ENCODE data around the gene MOXD1.

MOXD1 gene

GRCh38 chr6:132391391-132392269 lies 9.6 kb downstream of the MOXD1 start:
- Histone ChIP-seq H3K4me2 (ENCODE audit: low read length) (no peak overlapping the region), H3K27ac (ENCODE audit: low read depth, low read length, poor library complexity, severe bottlenecking) (no peak overlapping the region)

DNA sequence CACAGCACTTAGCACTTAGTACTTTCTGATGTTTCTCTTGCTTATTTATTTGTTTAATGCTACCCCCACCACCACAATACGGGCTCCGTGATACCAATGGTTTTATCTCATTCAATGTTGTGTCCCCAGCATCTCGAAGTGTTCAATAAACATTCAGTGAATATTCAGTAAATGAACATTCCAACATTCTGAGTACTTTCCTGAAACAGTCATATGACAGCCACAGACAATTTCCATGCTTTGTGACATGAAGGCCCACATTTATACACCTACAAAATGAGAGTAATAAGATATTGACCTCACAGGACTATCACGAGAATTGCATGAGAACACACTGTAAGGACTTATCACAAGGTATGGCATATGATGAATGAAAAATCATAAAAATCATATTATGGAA lies 10.8 kb downstream of the MOXD1 start:
- TF ChIP-seq, protein P1, sequence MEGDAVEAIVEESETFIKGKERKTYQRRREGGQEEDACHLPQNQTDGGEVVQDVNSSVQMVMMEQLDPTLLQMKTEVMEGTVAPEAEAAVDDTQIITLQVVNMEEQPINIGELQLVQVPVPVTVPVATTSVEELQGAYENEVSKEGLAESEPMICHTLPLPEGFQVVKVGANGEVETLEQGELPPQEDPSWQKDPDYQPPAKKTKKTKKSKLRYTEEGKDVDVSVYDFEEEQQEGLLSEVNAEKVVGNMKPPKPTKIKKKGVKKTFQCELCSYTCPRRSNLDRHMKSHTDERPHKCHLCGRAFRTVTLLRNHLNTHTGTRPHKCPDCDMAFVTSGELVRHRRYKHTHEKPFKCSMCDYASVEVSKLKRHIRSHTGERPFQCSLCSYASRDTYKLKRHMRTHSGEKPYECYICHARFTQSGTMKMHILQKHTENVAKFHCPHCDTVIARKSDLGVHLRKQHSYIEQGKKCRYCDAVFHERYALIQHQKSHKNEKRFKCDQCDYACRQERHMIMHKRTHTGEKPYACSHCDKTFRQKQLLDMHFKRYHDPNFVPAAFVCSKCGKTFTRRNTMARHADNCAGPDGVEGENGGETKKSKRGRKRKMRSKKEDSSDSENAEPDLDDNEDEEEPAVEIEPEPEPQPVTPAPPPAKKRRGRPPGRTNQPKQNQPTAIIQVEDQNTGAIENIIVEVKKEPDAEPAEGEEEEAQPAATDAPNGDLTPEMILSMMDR (IDR thresholded peaks at IDR 0.05; ENCODE audit: low read length): no peak
- TF ChIP-seq EZH2 (IDR thresholded peaks at IDR 0.05; ENCODE audit: borderline replicate concordance, low read length): no peak
- Histone ChIP-seq H3K9ac (ENCODE audit: low read length) (no peak overlapping the region), H3K27ac (ENCODE audit: low read depth, low read length, poor library complexity, severe bottlenecking) (peak overlapping the region; percentile 44), H4K20me1 (ENCODE audit: insufficient read depth, low read length) (no peaks in the 10 kb centered on the region), H3K79me2 (ENCODE audit: insufficient read depth, low read length) (no peaks in the 10 kb centered on the region), H3F3A (ENCODE audit: insufficient read depth, low read length) (no peaks in the 10 kb centered on the region), H3K4me1 (ENCODE audit: insufficient read depth, low read length, severe bottlenecking) (peaks cover 27% of the 10 kb centered on the region), H3K27me3 (ENCODE audit: insufficient read depth, low read length) (no peaks in the 10 kb centered on the region), H3K9me2 (ENCODE audit: low read depth, low read length) (no peaks in the 10 kb centered on the region), H2AFZ (ENCODE audit: low read length) (no peak overlapping the region), H3K36me3 (ENCODE audit: insufficient read depth, low read length) (no peaks in the 10 kb centered on the region), H3K4me2 (ENCODE audit: low read length) (no peak overlapping the region), H3K4me3 (ENCODE audit: low read depth, low read length, poor library complexity, severe bottlenecking) (no peak overlapping the region), H3K9me3 (ENCODE audit: low read length) (peaks cover 4% of the 10 kb centered on the region)

More at GRCh38 chr6:132391391-132392269, 9.6 kb downstream of the MOXD1 start:
- Histone ChIP-seq H2AFZ (ENCODE audit: low read length) (no peak overlapping the region), H3K79me2 (ENCODE audit: insufficient read depth, low read length) (no peaks in the 10 kb centered on the region), H3K9me3 (ENCODE audit: low read length) (peaks cover 4% of the 10 kb centered on the region), H3K27me3 (ENCODE audit: insufficient read depth, low read length) (no peaks in the 10 kb centered on the region), H3K4me3 (ENCODE audit: low read depth, low read length, poor library complexity, severe bottlenecking) (no peak overlapping the region), H4K20me1 (ENCODE audit: insufficient read depth, low read length) (no peaks in the 10 kb centered on the region), H3K9me2 (ENCODE audit: low read depth, low read length) (no peaks in the 10 kb centered on the region), H3F3A (ENCODE audit: insufficient read depth, low read length) (no peaks in the 10 kb centered on the region), H3K4me1 (ENCODE audit: insufficient read depth, low read length, severe bottlenecking) (peaks cover 27% of the 10 kb centered on the region), H3K36me3 (ENCODE audit: insufficient read depth, low read length) (no peaks in the 10 kb centered on the region), H3K9ac (ENCODE audit: low read length) (no peak overlapping the region)
- TF ChIP-seq EZH2 (IDR thresholded peaks at IDR 0.05; ENCODE audit: borderline replicate concordance, low read length): no peak
- TF ChIP-seq, protein P1 (IDR thresholded peaks at IDR 0.05; ENCODE audit: low read length): no peak

- peak overlapping the region; percentile 2; the same call in 1 of the 2 replicates for H3K4me2 ChIP-seq (ENCODE audit: low read length)
- H3F3A ChIP-seq (ENCODE audit: insufficient read depth, low read length): no peaks in the 10 kb centered on the region
- no peak overlapping the region for H3K9ac ChIP-seq (ENCODE audit: low read length)
- H4K20me1 ChIP-seq (ENCODE audit: insufficient read depth, low read length): no peaks in the 10 kb centered on the region
- H3K27me3 ChIP-seq (ENCODE audit: insufficient read depth, low read length): no peaks in the 10 kb centered on the region
- H3K79me2 ChIP-seq (ENCODE audit: insufficient read depth, low read length): no peaks in the 10 kb centered on the region
- H3K4me3 ChIP-seq (ENCODE audit: low read depth, low read length, poor library complexity, severe bottlenecking): no peak overlapping the region
- H2AFZ ChIP-seq (ENCODE audit: low read length): no peak overlapping the region
- H3K4me1 ChIP-seq (ENCODE audit: insufficient read depth, low read length, severe bottlenecking): peaks cover 27% of the 10 kb centered on the region
- H3K9me2 ChIP-seq (ENCODE audit: low read depth, low read length): no peaks in the 10 kb centered on the region
- H3K27ac ChIP-seq (ENCODE audit: low read depth, low read length, poor library complexity, severe bottlenecking): peak overlapping the region; percentile 44
- TF ChIP-seq EZH2 (IDR thresholded peaks at IDR 0.05; ENCODE audit: borderline replicate concordance, low read length): no peak
- TF ChIP-seq, protein P1 (IDR thresholded peaks at IDR 0.05; ENCODE audit: low read length): no peak
- H3K9me3 ChIP-seq (ENCODE audit: low read length): peaks cover 4% of the 10 kb centered on the region
- H3K36me3 ChIP-seq (ENCODE audit: insufficient read depth, low read length): no peaks in the 10 kb centered on the region
Observed at GRCh38 chr6:132390017-132390416, 11.3 kb downstream of the MOXD1 start.

Data from OCI-LY1 (cell line).